Liver (tissue), 3 donors: ENCODE measurements around the gene IGBP1.
"Not testable (repeated sequence)": the region's sequence is repeated elsewhere in the genome, so short reads cannot be mapped to it uniquely, and the experiment has no call there.

Experiments used
- CTCF ChIP-seq: fragments of 150-350 bp; IDR thresholded peaks from 2 replicates; pipeline ENCODE4 v1.5.1; 2017; ENCODE audit warnings: improper control_type of control experiment, low read depth, low read length; ENCODE audit not compliant: missing input control
- EGR1 ChIP-seq, 2 donors: IDR thresholded peaks; 2 replicates each; pipeline ENCODE4 v1.6.1; 2016 to 2018; ENCODE audit warnings: antibody characterized with exemption in 2 of 2, low read depth in 2 of 2
- FOXA2 ChIP-seq: IDR thresholded peaks from 2 replicates; pipeline ENCODE4 v1.6.1; 2016; ENCODE audit warnings: antibody characterized with exemption
- GABPA ChIP-seq, 2 donors: IDR thresholded peaks in 1 of 2; conservative IDR thresholded peaks in 1 of 2; 2 replicates each; pipeline ENCODE4 v1.6.1; 2016; ENCODE audit warnings: antibody characterized with exemption in 2 of 2, mild to moderate bottlenecking in 1 of 2, moderate library complexity in 1 of 2
- JUND ChIP-seq, 2 donors: IDR thresholded peaks; 2 replicates each; pipeline ENCODE4 v1.6.1; 2016; ENCODE audit warnings: antibody characterized with exemption in 2 of 2
- REST ChIP-seq: IDR thresholded peaks from 2 replicates; pipeline ENCODE4 v1.6.1; 2016; ENCODE audit warnings: antibody characterized with exemption, mild to moderate bottlenecking
- YY1 ChIP-seq: IDR thresholded peaks from 2 replicates; pipeline ENCODE4 v1.6.1; 2016; ENCODE audit warnings: antibody characterized with exemption, mild to moderate bottlenecking
- donor health status: healthy.
- donor health status: healthy.

GRCh38 chrX:70123014-70123413, 10.2 kb upstream of the IGBP1 start:
- not testable (repeated sequence) for TF ChIP-seq FOXA2; CTCF; REST; JUND (IDR thresholded peaks at IDR 0.05); EGR1 (IDR thresholded peaks at IDR 0.05; ENCODE audit: low read depth in 2 of 2); YY1; GABPA (IDR thresholded peaks at IDR 0.05 in 1 of 2, conservative IDR thresholded peaks at IDR 0.05 in 1 of 2)
